GM13977 (cell line): ENCODE measurements around the gene NUP42.
"Not testable (repeated sequence)": the region's sequence is repeated elsewhere in the genome, so short reads cannot be mapped to it uniquely, and the experiment has no call there.

Experiments
- DNase-seq: peaks from one replicate; pipeline ENCODE4 v3.0.0; 2012; ENCODE audit warnings: low spot score
- in situ Hi-C: fragments of 300-500 bp; cut with MboI; formaldehyde crosslinking; loops from one replicate; pipeline ENCODE4 v1.12.0; 2022; ENCODE audit warnings: low sequenced_read_pairs, low pct_unique_long_range_greater_than_20kb, mixed read lengths, inconsistent platforms; ENCODE audit not compliant: unreplicated experiment
- TF ChIP-seq, protein P1 (sequence below): IDR thresholded peaks from 2 replicates; pipeline ENCODE4 v1.5.1; 2012; ENCODE audit warnings: mild to moderate bottlenecking, control low read depth; ENCODE audit not compliant: insufficient read depth; ENCODE audit errors: extremely low read depth, missing control alignments

The NUP42 gene

DNA sequence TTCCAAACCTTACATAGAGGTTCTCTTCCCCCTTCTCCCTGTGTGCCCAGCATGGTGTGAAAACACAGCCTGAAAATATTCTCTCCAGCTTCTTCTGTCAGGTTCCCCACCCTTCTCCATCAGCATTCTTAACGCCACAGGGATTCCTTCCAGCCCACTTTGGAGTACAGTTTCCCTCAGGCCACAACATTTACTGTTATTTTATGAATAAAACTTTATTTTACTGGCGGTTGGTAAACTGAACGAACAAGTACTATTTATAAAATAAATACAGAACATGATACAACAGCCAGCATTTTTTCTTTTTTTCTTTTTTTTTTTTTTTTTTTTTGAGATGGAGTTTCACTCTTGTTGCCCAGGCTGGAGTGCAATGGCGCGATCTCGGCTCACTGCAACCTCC, 33.1 kb downstream of the NUP42 start:
- TF ChIP-seq, protein P1, sequence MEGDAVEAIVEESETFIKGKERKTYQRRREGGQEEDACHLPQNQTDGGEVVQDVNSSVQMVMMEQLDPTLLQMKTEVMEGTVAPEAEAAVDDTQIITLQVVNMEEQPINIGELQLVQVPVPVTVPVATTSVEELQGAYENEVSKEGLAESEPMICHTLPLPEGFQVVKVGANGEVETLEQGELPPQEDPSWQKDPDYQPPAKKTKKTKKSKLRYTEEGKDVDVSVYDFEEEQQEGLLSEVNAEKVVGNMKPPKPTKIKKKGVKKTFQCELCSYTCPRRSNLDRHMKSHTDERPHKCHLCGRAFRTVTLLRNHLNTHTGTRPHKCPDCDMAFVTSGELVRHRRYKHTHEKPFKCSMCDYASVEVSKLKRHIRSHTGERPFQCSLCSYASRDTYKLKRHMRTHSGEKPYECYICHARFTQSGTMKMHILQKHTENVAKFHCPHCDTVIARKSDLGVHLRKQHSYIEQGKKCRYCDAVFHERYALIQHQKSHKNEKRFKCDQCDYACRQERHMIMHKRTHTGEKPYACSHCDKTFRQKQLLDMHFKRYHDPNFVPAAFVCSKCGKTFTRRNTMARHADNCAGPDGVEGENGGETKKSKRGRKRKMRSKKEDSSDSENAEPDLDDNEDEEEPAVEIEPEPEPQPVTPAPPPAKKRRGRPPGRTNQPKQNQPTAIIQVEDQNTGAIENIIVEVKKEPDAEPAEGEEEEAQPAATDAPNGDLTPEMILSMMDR, result no peak
- DNase-seq, result no peak
- in situ Hi-C loops, result no loop called here

DNA sequence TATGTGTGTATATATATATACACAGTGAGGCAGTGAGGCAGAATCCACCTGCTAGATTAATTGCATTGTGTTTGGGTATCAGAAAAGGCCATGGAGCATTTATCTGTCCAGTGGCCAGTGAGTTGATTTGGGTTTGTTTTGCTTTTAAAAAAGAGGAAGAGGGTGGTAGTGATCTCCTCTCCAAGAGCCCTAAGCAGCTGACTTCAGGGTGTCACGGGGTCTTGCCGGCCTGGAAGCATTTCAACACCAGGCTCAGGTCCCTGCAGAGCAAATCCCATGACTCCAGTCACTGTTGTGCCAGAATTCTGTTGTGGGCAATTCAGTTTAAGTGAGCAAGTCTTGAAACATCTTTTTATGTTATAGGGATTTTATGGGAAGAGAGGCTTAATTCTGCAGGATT, 34.2 kb downstream of the NUP42 start:
- in situ Hi-C loops, result no loop called here
- no peak for DNase-seq
- TF ChIP-seq, protein P1, result no peak

DNA sequence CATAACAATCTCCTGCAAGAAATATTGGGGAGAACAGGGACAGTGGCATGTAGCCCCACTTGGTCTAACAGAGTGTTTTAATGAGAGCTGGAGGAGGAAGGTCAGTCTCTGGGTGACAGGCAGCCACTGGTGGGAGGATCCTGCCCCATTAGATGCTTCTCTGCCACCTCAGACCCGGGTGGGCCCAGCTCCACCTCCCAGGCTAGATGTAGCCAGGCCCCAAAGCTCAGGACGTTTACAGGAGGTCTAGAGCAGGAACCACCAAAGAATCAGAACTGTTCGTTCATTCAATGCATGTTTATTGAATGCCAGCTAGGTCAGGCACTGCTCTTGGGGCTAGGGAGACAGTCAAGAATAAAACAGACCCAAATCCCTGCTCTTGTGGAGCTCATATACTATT, 36.3 kb downstream of the NUP42 start:
- no peak for DNase-seq
- TF ChIP-seq, protein P1, result no peak
- in situ Hi-C loops, result no loop called here

DNA sequence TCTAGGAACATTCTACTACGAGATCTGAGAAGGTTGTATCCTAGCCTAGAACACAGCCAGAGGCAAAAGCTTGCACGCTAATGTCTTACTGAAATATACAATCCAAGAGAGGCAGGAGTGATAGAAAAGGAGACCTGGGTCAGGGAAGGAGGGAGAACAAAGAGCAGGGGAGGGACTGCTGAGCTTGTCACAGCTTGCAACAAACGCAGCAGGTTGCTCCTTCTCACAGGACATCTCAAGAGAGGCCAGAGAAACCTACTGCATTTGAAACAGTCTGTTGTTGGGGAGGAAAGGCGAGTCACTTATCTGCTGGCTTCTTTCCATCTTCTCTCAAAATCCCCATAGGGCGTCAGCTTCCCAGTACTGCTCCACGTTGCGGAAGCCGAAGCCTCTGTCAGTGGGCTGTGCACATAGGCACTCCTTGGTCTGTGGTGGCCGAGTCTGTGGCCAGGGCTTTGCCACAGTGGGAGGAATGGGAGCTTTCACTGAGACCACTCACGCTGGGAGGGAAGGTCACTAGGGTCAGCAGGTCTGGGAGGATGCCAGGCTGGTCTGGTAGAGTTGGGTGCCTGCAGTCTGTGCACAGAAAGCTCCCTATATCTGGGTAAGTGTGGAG, 39.0 kb downstream of the NUP42 start:
- no peak for DNase-seq
- in situ Hi-C loops, result no loop called here
- TF ChIP-seq, protein P1, result no peak

DNA sequence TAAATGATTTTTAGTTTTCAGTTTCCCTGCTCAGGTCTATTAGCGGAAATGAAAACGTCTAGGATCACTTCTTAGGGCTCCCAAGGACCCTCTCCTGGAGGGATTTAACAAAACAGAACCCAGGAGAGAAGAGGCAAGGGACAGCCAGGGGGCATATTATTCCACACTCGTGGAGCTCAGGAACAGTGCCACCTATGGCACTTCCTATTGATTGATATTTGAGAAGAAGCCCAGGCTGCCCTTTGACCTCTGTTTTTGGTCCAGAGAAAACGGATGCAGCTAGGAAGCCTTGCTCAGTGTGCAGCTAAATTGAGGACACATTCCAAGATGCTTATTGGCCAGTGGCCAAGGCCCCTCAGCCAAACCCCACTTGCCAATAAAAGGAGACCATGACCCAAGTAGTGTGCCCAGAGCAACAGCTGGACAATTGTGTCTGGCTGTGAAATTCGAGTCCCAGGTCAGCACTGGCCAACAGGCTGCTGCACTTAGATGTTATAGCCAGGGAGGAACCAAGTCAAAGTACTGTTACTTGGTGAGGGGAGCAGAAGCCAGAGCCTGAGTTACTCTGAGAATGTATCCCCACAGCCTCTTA, 40.7 kb downstream of the NUP42 start:
- TF ChIP-seq, protein P1, result no peak
- in situ Hi-C loops, result no loop called here

DNA sequence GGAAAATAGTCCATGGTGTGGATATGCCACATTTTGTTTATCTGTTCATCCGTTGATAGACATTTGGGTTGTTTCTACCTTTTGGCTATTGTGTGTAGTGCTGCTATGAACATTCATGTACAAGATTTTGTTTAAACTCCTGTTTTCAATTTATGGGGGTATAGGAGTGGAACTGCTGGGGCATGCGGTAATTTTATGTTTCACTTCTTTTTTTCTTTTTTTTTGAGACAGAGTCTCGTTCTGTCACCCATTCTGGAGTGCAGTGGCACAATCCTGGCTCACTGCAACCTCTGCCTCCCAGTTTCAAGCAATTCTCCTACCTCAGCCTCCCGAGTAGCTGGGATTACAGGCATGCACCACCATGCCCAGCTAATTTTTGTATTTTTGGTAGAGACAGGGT, 42.5 kb downstream of the NUP42 start:
- in situ Hi-C loops, DNase-seq: not testable (repeated sequence)

More for the DNA sequence above, 40.7 kb downstream of the NUP42 start:
- no peak for DNase-seq

DNA sequence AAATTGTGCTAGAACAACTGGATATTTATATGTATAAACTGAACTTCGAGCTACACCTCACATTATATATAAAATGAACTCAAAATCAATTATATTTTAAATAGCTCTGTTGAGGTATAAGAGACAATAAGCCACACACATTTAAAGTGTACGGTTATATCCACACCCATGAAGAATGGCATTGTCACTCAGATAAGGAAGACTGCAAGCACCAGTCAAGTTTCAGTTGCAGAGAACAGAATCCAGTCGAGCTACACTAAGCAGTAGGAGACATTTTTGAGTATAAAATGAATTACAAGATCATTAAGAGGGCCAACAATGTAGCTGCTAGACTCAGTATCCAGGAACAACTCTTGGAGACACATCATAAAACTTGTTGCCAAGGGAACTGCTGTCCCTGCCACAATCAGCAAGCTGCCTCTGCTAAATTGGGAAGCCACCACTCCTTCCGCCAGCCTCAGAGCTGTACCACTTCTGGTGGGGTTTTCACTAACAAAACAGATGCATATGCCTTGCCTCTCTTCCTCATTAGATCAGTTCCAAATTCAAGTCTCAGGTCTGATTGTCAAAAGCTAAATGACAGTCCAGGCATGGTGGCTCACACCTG, 45.1 kb downstream of the NUP42 start:
- in situ Hi-C loops, result no loop called here
- TF ChIP-seq, protein P1, result no peak
- DNase-seq, result no peak
